Right cardiac atrium (tissue), 5 donors: ENCODE measurements around the gene MKRN2. TPM values are rescaled to one million over a fixed set of nuclear protein-coding genes. Genes with fewer than 3 reads are reported as not detected.
A peak's percentile ranks its signal among the peaks of the same experiment; 100 is the strongest.
"Not testable (repeated sequence)": the region's sequence is repeated elsewhere in the genome, so short reads cannot be mapped to it uniquely, and the experiment has no call there.

Experiments used
- ATAC-seq, 2 donors: fragments of 200-7000 bp; cut with Tn5 transposase; one replicate each; pipeline versions ENCODE4 v1.8.0 to v1.9.1; 2020; ENCODE audit warnings: moderate library complexity in 2 of 2, mild to moderate bottlenecking in 1 of 2
- DNase-seq, 3 donors: peaks; one replicate each; pipeline ENCODE4 v3.0.0-alpha.2; 2020
- H3K27ac ChIP-seq: one replicate; pipeline ENCODE4 v1.5.1; 2013; ENCODE audit warnings: mild to moderate bottlenecking, low read length, control low read depth, moderate library complexity
- H3K27me3 ChIP-seq: one replicate; pipeline ENCODE4 v1.6.1; 2013; ENCODE audit not compliant: control insufficient read depth, insufficient read depth
- H3K4me1 ChIP-seq: one replicate; pipeline ENCODE4 v1.6.1; 2013; ENCODE audit warnings: low read length; ENCODE audit not compliant: control insufficient read depth, insufficient read depth
- H3K4me3 ChIP-seq: one replicate; pipeline ENCODE4 v1.5.1; 2013; ENCODE audit warnings: low read length, control low read depth
- H3K9me3 ChIP-seq: one replicate; pipeline ENCODE4 v1.6.1; 2013; ENCODE audit warnings: low read length; ENCODE audit not compliant: control insufficient read depth
- WGBS: extraction: QIAGEN DNeasy Blood & Tissue Kit; methylation state at CpG from one replicate; pipeline ENCODE4 v1.1.7; 2013; 5-methylcytosine and 5-hydroxymethylcytosine counted together
- intact Hi-C, 4 donors: fragments of 100-400 bp; cut with DNase I; formaldehyde crosslinking; loops; one replicate each; pipeline versions ENCODE4 v1.11.0 to v1.14.0; 2022 to 2023
- polyA plus RNA-seq: library from polyadenylated mRNA; stranded (reverse); fragments of 200-250 nt; gene quantifications from one replicate; pipeline ENCODE4 v1.2.3, GENCODE V29; 2013
- total RNA-seq, 4 donors: library from RNA; stranded (reverse); fragmentation: NEBNext Ultra II Directional; extraction: Animal tissue kit (Norgen Biotek cat#: 25700); gene quantifications; one replicate each; pipeline ENCODE4 v1.2.1, GENCODE V29; 2021
- donor health status: healthy with polysubstance abuse.
- donor health status: DM: no; HTN: yes; CAD: no.
- donor health status: DM: no; HTN: no; CAD: no.
- donor health status: DM: no; HTN: yes; CAD: no; lungs with severe emphysema.
- donor health status: DM: yes; HTN: yes; CAD: no.

MKRN2 gene
- total and polyA plus RNA-seq, 5 donors, result 23.4 to 36.3 (median 31.3) TPM

GRCh38 chr3:12630843-12631242 lies 74.0 kb downstream of the MKRN2 start:
- WGBS, result 95% methylated on average over 7 of the region's 7 CpGs
- H3K4me3 ChIP-seq, DNase-seq, H3K27me3 ChIP-seq, intact Hi-C loops, H3K9me3 ChIP-seq, ATAC-seq: not testable (repeated sequence)
- Histone ChIP-seq H3K27ac (peak overlapping the region; percentile 67), H3K4me1 (peaks cover 13% of the 10 kb centered on the region)

- no peak for DNase-seq
- intact Hi-C loops, result no loop called here
- 73% methylated on average over 2 of the region's 2 CpGs for WGBS
- Histone ChIP-seq H3K27me3 (no peaks in the 10 kb centered on the region), H3K4me3 (no peak overlapping the region), H3K9me3 (no peaks in the 10 kb centered on the region), H3K27ac (no peak overlapping the region), H3K4me1 (peaks cover 13% of the 10 kb centered on the region)
- ATAC-seq, result no peak
These were observed 75.6 kb downstream of the MKRN2 start for GRCh38 chr3:12632523-12632922.

GRCh38 chr3:12633108-12633507 lies 76.2 kb downstream of the MKRN2 start:
- Histone ChIP-seq H3K27me3 (no peaks in the 10 kb centered on the region), H3K9me3 (no peaks in the 10 kb centered on the region), H3K4me1 (peaks cover 12% of the 10 kb centered on the region), H3K27ac (no peak overlapping the region), H3K4me3 (no peak overlapping the region)
- DNase-seq (no peak), ATAC-seq (no peak)
- intact Hi-C loops, result no loop called here
- 80% methylated on average over 4 of the region's 4 CpGs for WGBS

Other genes with a start within 250 kb of the MKRN2 start
- gene TSEN2, start 72.6 kb upstream of the MKRN2 start, total RNA-seq, result 10 to 100 TPM; 13.9 to 21.4 (median 20.0) TPM
- gene TSEN2, start 72.6 kb upstream of the MKRN2 start, polyA plus RNA-seq, result 18.6 TPM
- not detected for gene MKRN2OS, start 11.6 kb upstream of the MKRN2 start, total RNA-seq
- 0.23 TPM for gene MKRN2OS, start 11.6 kb upstream of the MKRN2 start, polyA plus RNA-seq
- 100 to 1,000 TPM; 130 to 146 (median 142) TPM for gene RAF1, start 107.0 kb downstream of the MKRN2 start, total RNA-seq
- 88.0 TPM for gene RAF1, start 107.0 kb downstream of the MKRN2 start, polyA plus RNA-seq
- gene TMEM40, start 202.2 kb downstream of the MKRN2 start, total RNA-seq, result 1 to 10 TPM; 3.3 to 5.1 (median 3.7) TPM
- gene TMEM40, start 202.2 kb downstream of the MKRN2 start, polyA plus RNA-seq, result 5.2 TPM
- 10 to 100 TPM; 33.2 to 63.6 (median 50.4) TPM for gene CAND2, start 239.6 kb downstream of the MKRN2 start, total RNA-seq
- gene CAND2, start 239.6 kb downstream of the MKRN2 start, polyA plus RNA-seq, result 36.6 TPM